ENCODE results near the gene CEACAM4. TPM values are rescaled to one million over a fixed set of nuclear protein-coding genes. Genes with fewer than 3 reads are reported as not detected.

The CEACAM4 gene
- total and polyA plus RNA-seq, 2 experiments from 2014 or later = not detected

GRCh38 chr19:41638641-41639081 is 11.8 kb upstream of the CEACAM4 start:
- H3K27ac ChIP-seq = no peak overlapping the region
- no peaks in the 10 kb centered on the region for H3K27me3 ChIP-seq
- no peak for DNase-seq (ENCODE audit: low spot score)
- H2AFZ ChIP-seq = no peak overlapping the region
- no peaks in the 10 kb centered on the region for H3K9me2 ChIP-seq (replicated peaks; ENCODE audit: insufficient read depth)
- no peaks in the 10 kb centered on the region for H3K36me3 ChIP-seq (replicated peaks; ENCODE audit: insufficient read depth, low read depth)
- H3K9me3 ChIP-seq (ENCODE audit: low read depth) = no peaks in the 10 kb centered on the region
- H4K20me1 ChIP-seq (ENCODE audit: insufficient read depth, poor library complexity, severe bottlenecking) = no peaks in the 10 kb centered on the region
- no peak overlapping the region for H3K4me3 ChIP-seq
- no peaks in the 10 kb centered on the region for H3K4me1 ChIP-seq (ENCODE audit: insufficient read depth)
- 42% methylated on average over 6 of the region's 6 CpGs for WGBS (ENCODE audit: low lambda C conversion rate, missing lambda C conversion rate)
- H3K4me2 ChIP-seq = no peak overlapping the region
- no peaks in the 10 kb centered on the region for H3K79me2 ChIP-seq
- TF ChIP-seq CTCF (IDR thresholded peaks at IDR 0.05; ENCODE audit: poor library complexity) (no peak), EZH2 (IDR thresholded peaks at IDR 0.05; ENCODE audit: borderline replicate concordance) (no peak), EZH2phosphoT487 (IDR thresholded peaks at IDR 0.05; ENCODE audit: low read depth, severe bottlenecking, unreplicated experiment) (no peak)

GRCh38 chr19:41637484-41637883 is 10.6 kb upstream of the CEACAM4 start:
- H2AFZ ChIP-seq = no peak overlapping the region
- no peaks in the 10 kb centered on the region for H3K79me2 ChIP-seq
- no peaks in the 10 kb centered on the region for H3K9me2 ChIP-seq (replicated peaks; ENCODE audit: insufficient read depth)
- no peaks in the 10 kb centered on the region for H3K27me3 ChIP-seq
- H3K36me3 ChIP-seq (replicated peaks; ENCODE audit: insufficient read depth, low read depth) = no peaks in the 10 kb centered on the region
- H3K27ac ChIP-seq = no peak overlapping the region
- TF ChIP-seq EZH2phosphoT487 (IDR thresholded peaks at IDR 0.05; ENCODE audit: low read depth, severe bottlenecking, unreplicated experiment) (no peak), EZH2 (IDR thresholded peaks at IDR 0.05; ENCODE audit: borderline replicate concordance) (no peak), CTCF (IDR thresholded peaks at IDR 0.05; ENCODE audit: poor library complexity) (no peak)
- no peak for DNase-seq (ENCODE audit: low spot score)
- WGBS (ENCODE audit: low lambda C conversion rate, missing lambda C conversion rate) = 43% methylated on average over 2 of the region's 2 CpGs
- no peak overlapping the region for H3K4me3 ChIP-seq
- no peak overlapping the region for H3K4me2 ChIP-seq
- H3K4me1 ChIP-seq (ENCODE audit: insufficient read depth) = no peaks in the 10 kb centered on the region
- H3K9me3 ChIP-seq (ENCODE audit: low read depth) = no peaks in the 10 kb centered on the region
- no peaks in the 10 kb centered on the region for H4K20me1 ChIP-seq (ENCODE audit: insufficient read depth, poor library complexity, severe bottlenecking)

- Histone ChIP-seq H3K9me2 (replicated peaks; ENCODE audit: insufficient read depth) (no peaks in the 10 kb centered on the region), H3K79me2 (no peaks in the 10 kb centered on the region), H2AFZ (no peak overlapping the region), H3K4me1 (ENCODE audit: insufficient read depth) (no peaks in the 10 kb centered on the region), H4K20me1 (ENCODE audit: insufficient read depth, poor library complexity, severe bottlenecking) (no peaks in the 10 kb centered on the region), H3K27me3 (no peaks in the 10 kb centered on the region), H3K27ac (no peak overlapping the region), H3K9me3 (ENCODE audit: low read depth) (no peaks in the 10 kb centered on the region), H3K4me3 (no peak overlapping the region), H3K36me3 (replicated peaks; ENCODE audit: insufficient read depth, low read depth) (no peaks in the 10 kb centered on the region), H3K4me2 (no peak overlapping the region)
- no peak for DNase-seq (ENCODE audit: low spot score)
- TF ChIP-seq EZH2 (IDR thresholded peaks at IDR 0.05; ENCODE audit: borderline replicate concordance) = no peak
- no peak for TF ChIP-seq EZH2phosphoT487 (IDR thresholded peaks at IDR 0.05; ENCODE audit: low read depth, severe bottlenecking, unreplicated experiment)
- TF ChIP-seq CTCF (IDR thresholded peaks at IDR 0.05; ENCODE audit: poor library complexity) = no peak
- 50% methylated on average over 8 of the region's 8 CpGs for WGBS (ENCODE audit: low lambda C conversion rate, missing lambda C conversion rate)
Observed at GRCh38 chr19:41627966-41628675, 1.2 kb upstream of the CEACAM4 start.

Data from hepatocyte (in vitro differentiated cells).